Stimulated activated naive CD8-positive, alpha-beta T cell treated with anti-CD3 and anti-CD28 coated beads, Interleukin-15, Interleukin-2, amounts not matched to agents 100 ng/mL and 50 ng/mL, for 24 hours (primary cell): ENCODE data around the gene BAIAP3.

Experiments
- H3K27ac Mint-ChIP-seq: one replicate; pipeline ENCODE4 v1.8.0; 2021; ENCODE audit warnings: mild to moderate bottlenecking, mixed read lengths
- H3K27me3 Mint-ChIP-seq: one replicate; pipeline ENCODE4 v1.8.0; 2021; ENCODE audit warnings: mixed read lengths
- H3K36me3 Mint-ChIP-seq: one replicate; pipeline ENCODE4 v1.8.0; 2021; ENCODE audit warnings: low read depth, mixed read lengths
- H3K4me1 Mint-ChIP-seq: one replicate; pipeline ENCODE4 v1.8.0; 2021; ENCODE audit warnings: low read depth, mixed read lengths
- H3K4me3 Mint-ChIP-seq: one replicate; pipeline ENCODE4 v1.8.0; 2021; ENCODE audit warnings: mild to moderate bottlenecking, mixed read lengths
- H3K9me3 Mint-ChIP-seq: one replicate; pipeline ENCODE4 v1.8.0; 2021; ENCODE audit warnings: mixed read lengths

The BAIAP3 gene

GRCh38 chr16:1309888-1310831 lies 23.3 kb upstream of the BAIAP3 start:
- Mint-ChIP-seq H3K27me3 (no peaks in the 10 kb centered on the region), H3K4me1 (peaks cover 44% of the 10 kb centered on the region), H3K9me3 (no peaks in the 10 kb centered on the region), H3K4me3 (peak overlapping the region; percentile 99), H3K36me3 (peaks cover 21% of the 10 kb centered on the region), H3K27ac (peak overlapping the region; percentile 98)

GRCh38 chr16:1310832-1311200 lies 22.6 kb upstream of the BAIAP3 start:
- Mint-ChIP-seq H3K36me3 (peaks cover 25% of the 10 kb centered on the region), H3K4me3 (peak overlapping the region; percentile 99), H3K9me3 (no peaks in the 10 kb centered on the region), H3K27me3 (no peaks in the 10 kb centered on the region), H3K4me1 (peaks cover 39% of the 10 kb centered on the region), H3K27ac (peak overlapping the region; percentile 98)

DNA sequence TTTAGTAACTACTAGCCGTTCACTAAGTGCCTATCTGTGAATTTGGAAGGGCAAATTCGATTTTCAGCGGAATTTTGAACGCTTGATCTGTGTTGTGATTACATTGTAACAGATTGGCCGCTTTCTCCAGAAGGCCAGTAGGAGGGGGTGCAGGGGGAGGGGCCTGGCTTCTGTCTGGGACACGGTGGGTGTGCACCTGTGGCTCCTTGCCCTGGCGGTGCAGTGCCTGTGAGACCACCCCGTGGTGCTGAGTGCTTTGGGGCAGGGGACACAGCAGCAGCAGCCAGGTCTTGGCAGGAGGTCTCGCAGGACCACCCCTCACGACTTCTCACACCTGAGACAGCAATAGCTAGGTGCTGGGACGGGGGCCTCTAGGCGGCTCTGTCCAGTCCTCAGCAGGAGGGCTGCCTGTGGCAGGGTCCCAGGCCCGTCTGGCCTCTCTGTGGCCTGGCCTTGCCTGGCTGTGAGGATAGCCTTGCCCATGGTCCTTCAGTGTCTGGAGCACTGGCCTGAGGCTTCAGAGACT lies 22.2 kb upstream of the BAIAP3 start:
- peaks cover 30% of the 10 kb centered on the region for H3K36me3 Mint-ChIP-seq
- no peaks in the 10 kb centered on the region for H3K27me3 Mint-ChIP-seq

DNA sequence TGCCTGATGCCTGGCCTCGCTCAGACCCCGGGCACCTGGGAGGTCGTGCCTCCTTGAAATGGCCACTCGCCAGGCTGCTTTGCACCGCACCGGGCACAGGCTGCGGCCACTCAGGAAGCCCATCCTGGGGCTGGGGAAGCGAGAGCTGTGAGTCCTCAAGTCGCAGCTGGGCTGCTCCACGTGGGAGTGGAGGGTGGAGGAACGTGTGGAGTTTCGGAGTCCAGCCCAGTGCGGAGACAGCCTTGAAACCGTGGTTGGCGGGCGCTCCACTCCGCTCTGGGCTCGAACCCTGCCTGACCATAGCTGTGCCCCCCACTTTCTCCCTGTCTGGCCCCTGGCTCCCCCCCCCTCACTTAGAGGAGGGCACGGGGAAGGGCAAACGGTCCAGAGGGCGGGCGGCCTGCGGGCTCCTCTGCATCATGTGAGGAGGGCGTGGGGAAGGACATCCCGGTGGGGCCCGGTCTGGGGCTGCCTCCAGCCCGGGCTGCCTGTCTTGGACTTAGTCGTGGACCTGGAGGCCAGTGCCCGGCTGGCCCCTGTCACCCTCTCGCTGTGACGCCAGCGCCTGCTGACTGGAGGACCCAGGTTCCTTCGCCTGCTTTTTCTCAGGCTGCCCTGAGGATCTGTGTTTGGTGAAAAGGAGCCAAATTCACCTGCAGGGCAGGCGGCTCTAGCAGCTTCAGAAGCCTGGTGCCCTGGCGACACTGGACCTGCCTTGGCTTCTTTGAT lies 21.5 kb upstream of the BAIAP3 start:
- H3K27ac Mint-ChIP-seq = peak overlapping the region; percentile 67
- peaks cover 31% of the 10 kb centered on the region for H3K4me1 Mint-ChIP-seq
- no peaks in the 10 kb centered on the region for H3K9me3 Mint-ChIP-seq
- peaks cover 35% of the 10 kb centered on the region for H3K36me3 Mint-ChIP-seq
- H3K27me3 Mint-ChIP-seq = no peaks in the 10 kb centered on the region
- H3K4me3 Mint-ChIP-seq = peak overlapping the region; percentile 99

More for the DNA sequence above, 22.2 kb upstream of the BAIAP3 start:
- Mint-ChIP-seq H3K4me1 (peaks cover 34% of the 10 kb centered on the region), H3K27ac (peak overlapping the region; percentile 98), H3K9me3 (no peaks in the 10 kb centered on the region), H3K4me3 (peak overlapping the region; percentile 99)

- Mint-ChIP-seq H3K9me3 (no peaks in the 10 kb centered on the region), H3K4me3 (peak overlapping the region; percentile 99), H3K4me1 (peaks cover 31% of the 10 kb centered on the region), H3K36me3 (peaks cover 41% of the 10 kb centered on the region), H3K27me3 (no peaks in the 10 kb centered on the region), H3K27ac (peak overlapping the region; percentile 67)
These were observed 21.0 kb upstream of the BAIAP3 start for GRCh38 chr16:1312467-1312816.

DNA sequence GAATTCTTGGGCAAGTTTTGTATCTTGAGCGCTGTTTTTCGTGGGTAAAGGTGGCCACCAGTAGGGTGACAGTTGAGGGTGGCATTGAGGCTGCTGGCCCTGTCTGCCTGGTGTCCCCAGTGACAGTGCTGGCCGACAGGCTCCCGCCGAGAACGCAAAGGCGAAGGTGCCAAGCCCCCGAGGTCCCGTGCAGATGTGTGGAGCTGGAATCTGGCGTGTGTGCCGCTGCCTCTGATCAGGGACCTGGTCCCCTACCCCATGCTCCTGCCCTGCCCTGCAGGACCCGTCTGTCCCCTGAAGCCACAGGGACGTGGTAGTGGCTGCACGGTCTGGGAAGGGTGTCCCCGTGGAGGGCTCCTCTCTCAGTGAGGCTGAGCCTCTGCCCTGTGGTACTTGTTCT lies 20.5 kb upstream of the BAIAP3 start:
- no peaks in the 10 kb centered on the region for H3K27me3 Mint-ChIP-seq
- H3K4me1 Mint-ChIP-seq = peaks cover 31% of the 10 kb centered on the region
- peaks cover 45% of the 10 kb centered on the region for H3K36me3 Mint-ChIP-seq
- peak overlapping the region; percentile 67 for H3K27ac Mint-ChIP-seq
- H3K9me3 Mint-ChIP-seq = no peaks in the 10 kb centered on the region
- peak overlapping the region; percentile 47 for H3K4me3 Mint-ChIP-seq

DNA sequence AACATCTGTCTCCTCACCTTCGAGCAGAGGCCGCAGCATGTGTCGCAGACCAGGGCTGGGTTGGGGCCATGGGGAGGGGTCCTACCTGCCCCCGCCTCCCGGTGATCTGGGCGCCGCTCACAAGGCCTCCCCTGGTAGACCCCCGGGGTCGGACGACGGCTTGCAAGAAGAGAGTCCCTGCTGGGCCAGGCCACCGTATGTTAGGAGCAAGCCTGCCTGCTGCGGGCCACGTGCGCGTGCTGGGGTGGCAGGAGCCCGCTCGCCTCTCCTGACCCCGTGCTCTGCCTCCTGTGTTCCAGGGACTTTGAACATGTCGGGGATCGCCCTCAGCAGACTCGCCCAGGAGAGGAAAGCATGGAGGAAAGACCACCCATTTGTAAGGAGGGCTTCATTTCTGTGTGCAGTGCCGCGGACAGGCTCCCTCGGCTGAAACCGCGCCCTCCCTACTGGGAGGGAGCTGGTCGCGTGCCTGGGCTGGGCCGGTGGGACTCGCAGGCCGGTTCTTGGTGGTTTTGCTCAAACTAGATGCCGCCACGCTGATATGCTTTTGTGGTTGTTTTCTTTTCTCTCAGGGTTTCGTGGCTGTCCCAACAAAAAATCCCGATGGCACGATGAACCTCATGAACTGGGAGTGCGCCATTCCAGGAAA lies 19.6 kb upstream of the BAIAP3 start:
- Mint-ChIP-seq H3K27me3 (no peaks in the 10 kb centered on the region), H3K9me3 (no peaks in the 10 kb centered on the region), H3K4me3 (no peak overlapping the region), H3K4me1 (peaks cover 31% of the 10 kb centered on the region), H3K36me3 (peaks cover 55% of the 10 kb centered on the region), H3K27ac (no peak overlapping the region)

DNA sequence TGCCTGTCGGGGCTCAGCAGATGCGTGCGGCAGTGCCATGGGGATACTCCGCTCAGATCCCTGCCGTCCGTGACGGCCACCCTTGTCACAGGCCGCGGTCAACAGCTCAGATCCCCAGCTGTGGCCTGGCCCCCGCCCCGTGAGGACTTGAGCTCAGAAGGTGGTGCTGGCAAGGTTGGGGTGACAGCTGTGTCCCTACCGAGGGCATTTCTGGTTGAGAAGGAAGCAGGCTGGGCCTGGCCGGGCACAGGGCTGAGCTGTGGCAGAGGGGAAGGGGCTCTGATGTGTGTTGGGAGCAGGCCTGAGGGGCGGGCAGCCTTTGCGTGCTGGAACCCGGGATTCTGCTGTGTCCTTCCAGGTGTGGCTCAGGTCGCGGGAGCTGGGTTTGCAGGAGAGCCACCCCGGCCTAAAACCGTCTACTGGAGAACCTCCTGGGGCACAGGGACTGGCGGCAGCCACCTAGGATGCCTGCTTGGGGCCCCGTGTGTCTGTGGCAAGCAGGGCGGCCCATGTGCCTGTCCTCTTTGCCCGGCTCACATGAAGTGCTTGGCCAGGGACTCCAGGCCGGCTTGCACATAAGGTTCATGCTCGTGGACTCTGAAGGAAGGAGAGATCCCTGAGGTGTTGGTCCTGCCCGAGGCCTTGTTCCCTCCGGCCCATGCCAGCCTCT lies 18.9 kb upstream of the BAIAP3 start:
- Mint-ChIP-seq H3K4me3 (no peak overlapping the region), H3K4me1 (peaks cover 31% of the 10 kb centered on the region), H3K27me3 (no peaks in the 10 kb centered on the region), H3K36me3 (peaks cover 62% of the 10 kb centered on the region), H3K27ac (no peak overlapping the region), H3K9me3 (no peaks in the 10 kb centered on the region)

- H3K4me1 Mint-ChIP-seq = peaks cover 27% of the 10 kb centered on the region
- no peaks in the 10 kb centered on the region for H3K27me3 Mint-ChIP-seq
- H3K4me3 Mint-ChIP-seq = no peak overlapping the region
- H3K9me3 Mint-ChIP-seq = no peaks in the 10 kb centered on the region
- no peak overlapping the region for H3K27ac Mint-ChIP-seq
- H3K36me3 Mint-ChIP-seq = peaks cover 65% of the 10 kb centered on the region
These were observed 18.1 kb upstream of the BAIAP3 start for GRCh38 chr16:1315081-1316032.

GRCh38 chr16:1316033-1316405 lies 17.4 kb upstream of the BAIAP3 start:
- Mint-ChIP-seq H3K9me3 (no peaks in the 10 kb centered on the region), H3K36me3 (peaks cover 61% of the 10 kb centered on the region)

DNA sequence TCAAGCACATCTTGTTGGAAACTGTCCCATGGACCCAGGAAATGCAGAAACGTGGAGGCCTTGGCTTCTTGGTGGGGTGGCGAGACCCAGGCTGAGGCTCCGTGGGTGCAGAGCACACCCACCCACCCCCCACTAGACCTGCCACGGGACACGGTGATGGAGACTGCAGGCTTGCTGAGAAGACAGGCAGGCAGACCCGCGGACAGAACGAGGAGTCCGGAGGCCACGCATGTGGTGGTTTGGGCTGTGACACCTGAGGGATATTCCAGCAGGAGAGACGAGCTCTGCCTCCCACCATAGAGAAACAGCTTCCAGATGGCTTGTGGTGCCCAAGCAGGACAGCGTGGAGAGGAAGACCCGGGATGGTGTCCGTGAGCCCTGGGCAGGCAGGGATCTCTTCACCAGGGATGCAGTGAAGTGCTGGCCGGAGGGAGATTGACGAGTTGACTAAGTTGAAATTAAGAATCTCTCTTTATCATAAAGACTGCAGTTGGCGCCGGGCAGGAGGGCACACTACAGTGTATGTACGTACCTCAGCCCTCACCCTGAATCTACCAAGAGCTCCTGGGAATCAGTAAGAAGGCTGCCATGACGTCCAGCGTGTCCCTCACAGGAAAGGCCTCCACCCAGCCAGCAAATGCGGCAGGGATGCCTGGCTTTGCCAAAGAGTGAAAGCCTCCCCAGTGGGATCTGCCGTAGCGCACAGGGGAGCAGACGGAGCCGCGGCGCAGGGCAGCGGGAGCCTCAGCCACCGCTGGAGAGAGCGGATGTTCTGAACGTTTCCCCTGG lies 15.8 kb upstream of the BAIAP3 start:
- Mint-ChIP-seq H3K4me1 (peaks cover 6% of the 10 kb centered on the region), H3K9me3 (no peaks in the 10 kb centered on the region), H3K27ac (no peak overlapping the region), H3K4me3 (no peak overlapping the region), H3K27me3 (no peaks in the 10 kb centered on the region), H3K36me3 (peaks cover 58% of the 10 kb centered on the region)

More at GRCh38 chr16:1316033-1316405, 17.4 kb upstream of the BAIAP3 start:
- Mint-ChIP-seq H3K27me3 (no peaks in the 10 kb centered on the region), H3K4me1 (peaks cover 20% of the 10 kb centered on the region), H3K27ac (no peak overlapping the region), H3K4me3 (no peak overlapping the region)

GRCh38 chr16:1318268-1318545 lies 15.2 kb upstream of the BAIAP3 start:
- Mint-ChIP-seq H3K9me3 (no peaks in the 10 kb centered on the region), H3K4me3 (no peak overlapping the region), H3K36me3 (peaks cover 59% of the 10 kb centered on the region), H3K27ac (no peak overlapping the region), H3K27me3 (no peaks in the 10 kb centered on the region), H3K4me1 (peaks cover 1% of the 10 kb centered on the region)

- Mint-ChIP-seq H3K27me3 (no peaks in the 10 kb centered on the region), H3K4me3 (no peak overlapping the region), H3K4me1 (no peaks in the 10 kb centered on the region), H3K27ac (no peak overlapping the region), H3K9me3 (no peaks in the 10 kb centered on the region), H3K36me3 (peaks cover 61% of the 10 kb centered on the region)
These were observed 14.4 kb upstream of the BAIAP3 start for GRCh38 chr16:1319041-1319440.
